Adrenal gland (tissue), 12 donors: ENCODE measurements around the gene CPVL. TPM values are rescaled to one million over a fixed set of nuclear protein-coding genes. Genes with fewer than 3 reads are reported as not detected.

Experiments used
- DNase-seq, 7 donors: peaks; one replicate each; pipeline ENCODE4 v3.0.0-alpha.2; 2019 to 2020
- H3K27ac ChIP-seq, 5 donors: fragments of 200-600 bp; sonication (generic) in 4 of 5; 1 replicate in 3 of 5; 2 replicates in 2 of 5; pipeline versions ENCODE4 v1.5.1 to v1.8.0; 2016 to 2020; ENCODE audit warnings: mild to moderate bottlenecking in 1 of 5
- H3K27me3 ChIP-seq: fragments of 200-600 bp; 2 replicates; pipeline ENCODE4 v1.8.0; 2021
- H3K36me3 ChIP-seq, 2 donors: fragments of 200-600 bp; replicated peaks in 1 of 2; 1 replicate in 1 of 2; 2 replicates in 1 of 2; pipeline versions ENCODE4 v1.5.1 to v1.8.0; 2018 to 2022
- H3K4me1 ChIP-seq, 2 donors: fragments of 200-600 bp; replicated peaks in 1 of 2; 1 replicate in 1 of 2; 2 replicates in 1 of 2; pipeline versions ENCODE4 v1.5.1 to v1.8.0; 2018 to 2021
- H3K4me3 ChIP-seq, 4 donors: fragments of 200-600 bp; sonication (generic) in 3 of 4; one replicate each; pipeline ENCODE4 v1.5.1; 2016 to 2018
- H3K9me3 ChIP-seq, 3 donors: fragments of 200-600 bp; sonication (generic) in 1 of 3; replicated peaks in 1 of 3; 1 replicate in 2 of 3; 2 replicates in 1 of 3; pipeline versions ENCODE4 v1.5.1 to v1.8.0; 2016 to 2021
- POLR2A ChIP-seq, 2 donors: fragments of 450-650 bp; IDR thresholded peaks; one replicate each; pipeline ENCODE4 v1.6.1; 2017; ENCODE audit warnings: antibody characterized with exemption in 2 of 2, mild to moderate bottlenecking in 2 of 2, moderate library complexity in 1 of 2
- WGBS, 4 donors: extraction: QIAGEN DNeasy Blood & Tissue Kit in 2 of 4; methylation state at CpG; one replicate each; pipeline versions ENCODE4 v1.1.5 to v1.1.7; 2013 to 2017; 5-methylcytosine and 5-hydroxymethylcytosine counted together
- intact Hi-C, 2 donors: fragments of 100-400 bp; cut with DNase I; formaldehyde crosslinking; loops; one replicate each; pipeline versions ENCODE4 v1.14.1 to v1.15.0; 2022 to 2023
- polyA plus RNA-seq, 3 donors: library from polyadenylated mRNA; stranded (reverse); fragments of 200-250 nt in 2 of 3; fragments of 350-450 nt in 1 of 3; fragmentation: Illumina TruSeq in 1 of 3; extraction: RNeasy Lipid Tissue Mini Kit (QIAGEN cat#74804) in 1 of 3; gene quantifications; one replicate each; pipeline ENCODE4 v1.2.3, GENCODE V29; 2013 to 2014
- total RNA-seq, 9 donors: library from RNA; depleted of rRNA in 4 of 9; stranded (reverse); fragments of >200 nt in 4 of 9; fragments of 120-200 nt in 1 of 9; fragmentation: NEBNext Ultra II Directional in 1 of 9; extraction: Animal tissue kit (Norgen Biotek cat#: 25700) in 1 of 9; gene quantifications; one replicate each; pipeline versions ENCODE4 v1.1.0 to v1.2.4, GENCODE V29; 2013 to 2023
- TF ChIP-seq, protein P1 (sequence below), 6 experiments: fragments of 450-650 bp in 4 of 6; fragments of 200-600 bp in 2 of 6; sonication (generic) in 1 of 6; IDR thresholded peaks; 1 replicate in 5 of 6; 2 replicates in 1 of 6; pipeline versions ENCODE4 v1.5.1 to v1.8.0; 2016 to 2021; ENCODE audit warnings: antibody characterized with exemption in 6 of 6, mild to moderate bottlenecking in 2 of 6, moderate library complexity in 1 of 6
- donor health status: healthy with polysubstance abuse.
- donor health status: Bipolar disorder and iron deficiency.
- donor health status: DM: yes; HTN: yes; CAD: no.
- donor health status: DM: no; HTN: no; CAD: no.
- donor health status: DM: no; HTN: no; CAD: no.
- donor health status: DM: yes; HTN: yes; CAD: no.

CPVL gene
- total and polyA plus RNA-seq, 12 donors, result 3.2 to 61.7 (median 32.7) TPM

DNA sequence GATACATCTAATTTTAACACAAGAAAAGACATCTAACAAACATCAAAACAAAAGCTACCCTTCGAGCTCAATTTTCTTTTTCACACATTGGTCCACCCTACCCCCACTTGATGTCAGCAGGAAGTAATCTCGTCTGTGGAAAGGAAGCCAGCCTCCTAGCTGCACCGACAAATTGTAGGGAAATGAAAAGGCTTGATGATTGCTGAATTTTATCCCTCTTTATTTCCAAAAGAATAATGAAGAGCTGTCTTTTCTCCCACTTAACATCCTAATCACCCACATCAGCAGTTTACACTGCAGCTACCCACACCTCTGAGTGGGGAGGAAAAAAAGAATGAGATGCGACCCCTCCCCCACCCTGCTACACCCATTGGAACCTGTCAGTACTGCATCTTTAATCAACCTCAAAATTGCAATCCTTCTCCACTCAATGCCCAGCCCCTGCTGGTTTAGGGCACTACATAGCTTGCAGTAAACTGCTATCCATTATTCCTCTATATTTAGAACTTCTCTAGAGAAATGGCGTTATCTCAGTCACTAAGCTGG lies 10.6 kb upstream of the CPVL start:
- DNase-seq, result no peak
- H3K4me3 ChIP-seq, result no peak overlapping the region
- H3K27ac ChIP-seq, result no peak overlapping the region
- intact Hi-C loops, result no loop called here
- no peaks in the 10 kb centered on the region for H3K36me3 ChIP-seq
- no peaks in the 10 kb centered on the region for H3K27me3 ChIP-seq
- no peaks in the 10 kb centered on the region for H3K9me3 ChIP-seq
- TF ChIP-seq, protein P1, sequence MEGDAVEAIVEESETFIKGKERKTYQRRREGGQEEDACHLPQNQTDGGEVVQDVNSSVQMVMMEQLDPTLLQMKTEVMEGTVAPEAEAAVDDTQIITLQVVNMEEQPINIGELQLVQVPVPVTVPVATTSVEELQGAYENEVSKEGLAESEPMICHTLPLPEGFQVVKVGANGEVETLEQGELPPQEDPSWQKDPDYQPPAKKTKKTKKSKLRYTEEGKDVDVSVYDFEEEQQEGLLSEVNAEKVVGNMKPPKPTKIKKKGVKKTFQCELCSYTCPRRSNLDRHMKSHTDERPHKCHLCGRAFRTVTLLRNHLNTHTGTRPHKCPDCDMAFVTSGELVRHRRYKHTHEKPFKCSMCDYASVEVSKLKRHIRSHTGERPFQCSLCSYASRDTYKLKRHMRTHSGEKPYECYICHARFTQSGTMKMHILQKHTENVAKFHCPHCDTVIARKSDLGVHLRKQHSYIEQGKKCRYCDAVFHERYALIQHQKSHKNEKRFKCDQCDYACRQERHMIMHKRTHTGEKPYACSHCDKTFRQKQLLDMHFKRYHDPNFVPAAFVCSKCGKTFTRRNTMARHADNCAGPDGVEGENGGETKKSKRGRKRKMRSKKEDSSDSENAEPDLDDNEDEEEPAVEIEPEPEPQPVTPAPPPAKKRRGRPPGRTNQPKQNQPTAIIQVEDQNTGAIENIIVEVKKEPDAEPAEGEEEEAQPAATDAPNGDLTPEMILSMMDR (IDR thresholded peaks at IDR 0.05), result no peak
- no peak for TF ChIP-seq POLR2A (IDR thresholded peaks at IDR 0.05)
- H3K4me1 ChIP-seq, result no peaks in the 10 kb centered on the region
- 48 to 67% (median 58%) methylated on average over 5 of the region's 5 CpGs for WGBS, 4 donors

DNA sequence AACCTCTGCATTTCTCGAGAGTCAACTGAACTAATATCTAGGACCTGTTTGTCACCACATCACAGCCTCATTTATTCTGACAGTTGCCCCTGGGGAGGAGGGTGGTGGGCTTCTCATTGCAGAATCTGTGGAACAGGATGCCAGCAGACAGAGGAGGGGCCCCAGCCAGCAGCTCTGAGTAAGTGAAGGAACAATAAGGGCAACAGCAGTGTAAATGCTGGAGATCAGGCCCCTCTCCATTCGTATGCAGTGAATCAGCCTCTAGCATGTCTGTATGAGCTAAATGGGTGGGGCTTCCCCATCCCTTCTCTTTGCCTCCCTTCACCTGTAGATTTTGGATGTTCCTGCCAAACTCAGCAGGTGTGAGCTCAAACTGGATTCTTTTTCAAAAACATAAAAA lies 7.7 kb upstream of the CPVL start:
- WGBS, 4 donors, result 83 to 97% (median 86%) methylated on average over 2 of the region's 2 CpGs
- Histone ChIP-seq H3K4me3 (no peak overlapping the region), H3K4me1 (no peaks in the 10 kb centered on the region), H3K9me3 (no peaks in the 10 kb centered on the region), H3K27me3 (no peaks in the 10 kb centered on the region), H3K27ac (no peak overlapping the region), H3K36me3 (no peaks in the 10 kb centered on the region)
- TF ChIP-seq, protein P1 (IDR thresholded peaks at IDR 0.05), result no peak
- TF ChIP-seq POLR2A (IDR thresholded peaks at IDR 0.05), result no peak
- intact Hi-C loops, result no loop called here
- DNase-seq, result no peak

GRCh38 chr7:29150856-29151255 lies 4.5 kb upstream of the CPVL start:
- intact Hi-C loops, result no loop called here
- no peaks in the 10 kb centered on the region for H3K36me3 ChIP-seq
- no peak for DNase-seq
- H3K27me3 ChIP-seq, result peaks cover 3% of the 10 kb centered on the region
- 80 to 96% (median 86%) methylated on average over 2 of the region's 2 CpGs for WGBS, 4 donors
- no peaks in the 10 kb centered on the region for H3K4me1 ChIP-seq
- no peak overlapping the region for H3K27ac ChIP-seq
- TF ChIP-seq POLR2A (IDR thresholded peaks at IDR 0.05), result no peak
- TF ChIP-seq, protein P1 (IDR thresholded peaks at IDR 0.05), result no peak
- no peak overlapping the region for H3K4me3 ChIP-seq
- no peaks in the 10 kb centered on the region for H3K9me3 ChIP-seq

GRCh38 chr7:29149036-29149435 lies 2.7 kb upstream of the CPVL start:
- no peaks in the 10 kb centered on the region for H3K36me3 ChIP-seq

More at GRCh38 chr7:29149036-29149435, 2.7 kb upstream of the CPVL start:
- WGBS, 4 donors, result 80 to 90% (median 82%) methylated on average over 12 of the region's 12 CpGs
- H3K27ac ChIP-seq, result no peak overlapping the region
- intact Hi-C loops, result no loop called here
- no peak for TF ChIP-seq POLR2A (IDR thresholded peaks at IDR 0.05)
- TF ChIP-seq, protein P1 (IDR thresholded peaks at IDR 0.05), result no peak
- DNase-seq, result no peak
- H3K9me3 ChIP-seq, result no peaks in the 10 kb centered on the region
- H3K4me3 ChIP-seq, result no peak overlapping the region
- no peaks in the 10 kb centered on the region for H3K4me1 ChIP-seq
- H3K27me3 ChIP-seq, result peaks cover 3% of the 10 kb centered on the region
